ENCODE results near the gene SCUBE3. TPM values are rescaled to one million over a fixed set of nuclear protein-coding genes. Genes with fewer than 3 reads are reported as not detected.

SCUBE3 gene
- total and polyA plus RNA-seq, 2 experiments from 2014 or later, result 8.7 to 10.2 TPM

GRCh38 chr6:35168461-35168861 lies 45.3 kb upstream of the SCUBE3 start:
- H3K9me3 ChIP-seq (ENCODE audit: low read depth), result no peaks in the 10 kb centered on the region
- no peak overlapping the region for H3K4me2 ChIP-seq
- TF ChIP-seq CTCF (IDR thresholded peaks at IDR 0.05; ENCODE audit: poor library complexity), result no peak
- no peak for TF ChIP-seq EZH2phosphoT487 (IDR thresholded peaks at IDR 0.05; ENCODE audit: low read depth, severe bottlenecking, unreplicated experiment)
- TF ChIP-seq EZH2 (IDR thresholded peaks at IDR 0.05; ENCODE audit: borderline replicate concordance), result no peak
- H3K27ac ChIP-seq, result no peak overlapping the region
- H3K27me3 ChIP-seq, result no peaks in the 10 kb centered on the region
- no peaks in the 10 kb centered on the region for H3K36me3 ChIP-seq (replicated peaks; ENCODE audit: insufficient read depth, low read depth)
- no peaks in the 10 kb centered on the region for H3K79me2 ChIP-seq
- no peak for DNase-seq (ENCODE audit: low spot score)
- H4K20me1 ChIP-seq (ENCODE audit: insufficient read depth, poor library complexity, severe bottlenecking), result no peaks in the 10 kb centered on the region
- no peak overlapping the region for H2AFZ ChIP-seq
- peaks cover 15% of the 10 kb centered on the region for H3K4me1 ChIP-seq (ENCODE audit: insufficient read depth)
- no peaks in the 10 kb centered on the region for H3K9me2 ChIP-seq (replicated peaks; ENCODE audit: insufficient read depth)
- WGBS (ENCODE audit: low lambda C conversion rate, missing lambda C conversion rate), result 54% methylated on average over 7 of the region's 7 CpGs
- H3K4me3 ChIP-seq, result no peak overlapping the region

- no peaks in the 10 kb centered on the region for H3K36me3 ChIP-seq (replicated peaks; ENCODE audit: insufficient read depth, low read depth)
- no peaks in the 10 kb centered on the region for H3K79me2 ChIP-seq
- no peaks in the 10 kb centered on the region for H4K20me1 ChIP-seq (ENCODE audit: insufficient read depth, poor library complexity, severe bottlenecking)
- no peak for TF ChIP-seq EZH2 (IDR thresholded peaks at IDR 0.05; ENCODE audit: borderline replicate concordance)
- TF ChIP-seq EZH2phosphoT487 (IDR thresholded peaks at IDR 0.05; ENCODE audit: low read depth, severe bottlenecking, unreplicated experiment), result no peak
- no peak for TF ChIP-seq CTCF (IDR thresholded peaks at IDR 0.05; ENCODE audit: poor library complexity)
- H3K4me3 ChIP-seq, result no peak overlapping the region
- no peak for DNase-seq (ENCODE audit: low spot score)
- H3K27ac ChIP-seq, result no peak overlapping the region
- no peaks in the 10 kb centered on the region for H3K9me2 ChIP-seq (replicated peaks; ENCODE audit: insufficient read depth)
- no peak overlapping the region for H2AFZ ChIP-seq
- H3K27me3 ChIP-seq, result no peaks in the 10 kb centered on the region
- no peaks in the 10 kb centered on the region for H3K9me3 ChIP-seq (ENCODE audit: low read depth)
- WGBS (ENCODE audit: low lambda C conversion rate, missing lambda C conversion rate), result 62% methylated on average over 1 of the region's 1 CpG
- peaks cover 15% of the 10 kb centered on the region for H3K4me1 ChIP-seq (ENCODE audit: insufficient read depth)
- H3K4me2 ChIP-seq, result no peak overlapping the region
These were observed 43.6 kb upstream of the SCUBE3 start for GRCh38 chr6:35170166-35170565.

- TF ChIP-seq EZH2 (IDR thresholded peaks at IDR 0.05; ENCODE audit: borderline replicate concordance), result no peak
- no peak for TF ChIP-seq EZH2phosphoT487 (IDR thresholded peaks at IDR 0.05; ENCODE audit: low read depth, severe bottlenecking, unreplicated experiment)
- no peak for TF ChIP-seq CTCF (IDR thresholded peaks at IDR 0.05; ENCODE audit: poor library complexity)
- Histone ChIP-seq H3K4me2 (no peak overlapping the region), H3K4me1 (ENCODE audit: insufficient read depth) (peaks cover 10% of the 10 kb centered on the region), H3K27ac (no peak overlapping the region), H3K4me3 (no peak overlapping the region), H4K20me1 (ENCODE audit: insufficient read depth, poor library complexity, severe bottlenecking) (no peaks in the 10 kb centered on the region), H3K36me3 (replicated peaks; ENCODE audit: insufficient read depth, low read depth) (no peaks in the 10 kb centered on the region), H3K79me2 (no peaks in the 10 kb centered on the region), H3K27me3 (no peaks in the 10 kb centered on the region), H3K9me3 (ENCODE audit: low read depth) (no peaks in the 10 kb centered on the region), H2AFZ (no peak overlapping the region), H3K9me2 (replicated peaks; ENCODE audit: insufficient read depth) (no peaks in the 10 kb centered on the region)
- WGBS (ENCODE audit: low lambda C conversion rate, missing lambda C conversion rate), result 95% methylated on average over 3 of the region's 3 CpGs
- no peak for DNase-seq (ENCODE audit: low spot score)
These were observed 42.9 kb upstream of the SCUBE3 start for GRCh38 chr6:35170891-35171290.

GRCh38 chr6:35173044-35173426 lies 40.7 kb upstream of the SCUBE3 start:
- no peak overlapping the region for H3K27ac ChIP-seq
- no peaks in the 10 kb centered on the region for H3K4me1 ChIP-seq (ENCODE audit: insufficient read depth)
- H3K9me3 ChIP-seq (ENCODE audit: low read depth), result no peaks in the 10 kb centered on the region
- H3K4me3 ChIP-seq, result no peak overlapping the region
- TF ChIP-seq EZH2 (IDR thresholded peaks at IDR 0.05; ENCODE audit: borderline replicate concordance) (no peak), CTCF (IDR thresholded peaks at IDR 0.05; ENCODE audit: poor library complexity) (no peak), EZH2phosphoT487 (IDR thresholded peaks at IDR 0.05; ENCODE audit: low read depth, severe bottlenecking, unreplicated experiment) (no peak)
- no peak overlapping the region for H2AFZ ChIP-seq
- 56% methylated on average over 5 of the region's 5 CpGs for WGBS (ENCODE audit: low lambda C conversion rate, missing lambda C conversion rate)
- DNase-seq (ENCODE audit: low spot score), result no peak
- H3K4me2 ChIP-seq, result no peak overlapping the region
- no peaks in the 10 kb centered on the region for H3K9me2 ChIP-seq (replicated peaks; ENCODE audit: insufficient read depth)
- H3K36me3 ChIP-seq (replicated peaks; ENCODE audit: insufficient read depth, low read depth), result no peaks in the 10 kb centered on the region
- no peaks in the 10 kb centered on the region for H4K20me1 ChIP-seq (ENCODE audit: insufficient read depth, poor library complexity, severe bottlenecking)
- H3K27me3 ChIP-seq, result no peaks in the 10 kb centered on the region
- H3K79me2 ChIP-seq, result no peaks in the 10 kb centered on the region

All from hepatocyte (in vitro differentiated cells).